Body of pancreas (tissue), 4 donors: ENCODE data around the gene ADAMTS16. TPM values are rescaled to one million over a fixed set of nuclear protein-coding genes. Genes with fewer than 3 reads are reported as not detected.

Experiments
- ATAC-seq: fragments of 150-250 bp; one replicate; pipeline ENCODE4 v1.9.1; 2016
- DNase-seq, 4 donors: peaks; one replicate each; pipeline ENCODE4 v3.0.0-alpha.2; 2019
- H3K27ac ChIP-seq, 4 donors: fragments of 200-600 bp; sonication (generic); 1 replicate in 3 of 4; 2 replicates in 1 of 4; pipeline versions ENCODE4 v1.5.1 to v1.6.1; 2016 to 2019; ENCODE audit warnings: mild to moderate bottlenecking in 1 of 4, mixed read lengths in 1 of 4, moderate library complexity in 1 of 4
- H3K27me3 ChIP-seq, 2 donors: fragments of 200-600 bp; sonication (generic); one replicate each; pipeline ENCODE4 v1.6.0; 2016; ENCODE audit warnings: mild to moderate bottlenecking in 1 of 2
- H3K36me3 ChIP-seq, 2 donors: fragments of 200-600 bp; sonication (generic); replicated peaks in 1 of 2; 2 replicates each; pipeline ENCODE4 v1.5.1; 2016; ENCODE audit warnings: low read depth in 2 of 2; ENCODE audit not compliant: insufficient read depth in 1 of 2
- H3K4me1 ChIP-seq: fragments of 200-600 bp; sonication (generic); one replicate; pipeline ENCODE4 v1.6.0; 2016
- H3K4me3 ChIP-seq, 2 donors: fragments of 200-600 bp; sonication (generic); 1 replicate in 1 of 2; 2 replicates in 1 of 2; pipeline ENCODE4 v1.5.1; 2016 to 2019
- H3K9me3 ChIP-seq, 3 donors: fragments of 200-600 bp; sonication (generic); 1 replicate in 2 of 3; 2 replicates in 1 of 3; pipeline ENCODE4 v1.5.1; 2016
- CTCF ChIP-seq, 7 experiments: fragments of 450-650 bp in 4 of 7; fragments of 200-600 bp in 3 of 7; sonication (generic) in 3 of 7; IDR thresholded peaks; one replicate each; pipeline ENCODE4 v1.5.1; 2016 to 2019; ENCODE audit warnings: antibody characterized with exemption in 7 of 7
- POLR2A ChIP-seq, 3 donors: fragments of 450-650 bp; IDR thresholded peaks; one replicate each; pipeline ENCODE4 v1.6.1; 2016; ENCODE audit warnings: antibody characterized with exemption in 3 of 3, mild to moderate bottlenecking in 2 of 3
- WGBS, 2 donors: methylation state at CpG; one replicate each; pipeline ENCODE4 v1.1.5; 2017; 5-methylcytosine and 5-hydroxymethylcytosine counted together
- intact Hi-C: fragments of 100-400 bp; cut with DNase I; formaldehyde crosslinking; loops from one replicate; pipeline ENCODE4 v1.15.1; 2023
- total RNA-seq, 2 donors: library from RNA; depleted of rRNA; stranded (reverse); fragments of >200 nt; gene quantifications; one replicate each; pipeline ENCODE4 v1.1.0, GENCODE V29; 2016

Gene ADAMTS16
- total RNA-seq, 2 donors from 2014 or later = 1.8 to 5.6 TPM

GRCh38 chr5:5353681-5354080 is 213.6 kb downstream of the ADAMTS16 start:
- Histone ChIP-seq H3K4me3 (no peak overlapping the region), H3K36me3 (no peaks in the 10 kb centered on the region), H3K4me1 (no peaks in the 10 kb centered on the region), H3K27ac (no peak overlapping the region), H3K9me3 (no peaks in the 10 kb centered on the region), H3K27me3 (no peaks in the 10 kb centered on the region)
- TF ChIP-seq POLR2A (IDR thresholded peaks at IDR 0.05) (no peak), CTCF (IDR thresholded peaks at IDR 0.05) (no peak)
- ATAC-seq (no peak), DNase-seq (no peak)
- WGBS, 2 donors = 69 to 81% methylated on average over 10 of the region's 10 CpGs
- intact Hi-C loops = no loop called here

GRCh38 chr5:5356765-5357164 is 216.6 kb downstream of the ADAMTS16 start:
- ATAC-seq (no peak), DNase-seq (no peak)
- no peaks in the 10 kb centered on the region for H3K4me1 ChIP-seq
- H3K9me3 ChIP-seq = no peaks in the 10 kb centered on the region
- TF ChIP-seq CTCF (IDR thresholded peaks at IDR 0.05) (no peak), POLR2A (IDR thresholded peaks at IDR 0.05) (no peak)
- H3K36me3 ChIP-seq = no peaks in the 10 kb centered on the region
- intact Hi-C loops = no loop called here
- H3K27me3 ChIP-seq = no peaks in the 10 kb centered on the region
- H3K27ac ChIP-seq = no peak overlapping the region
- H3K4me3 ChIP-seq = no peak overlapping the region

GRCh38 chr5:5359618-5360017 is 219.5 kb downstream of the ADAMTS16 start:
- Histone ChIP-seq H3K36me3 (no peaks in the 10 kb centered on the region), H3K27ac (no peak overlapping the region), H3K4me3 (no peak overlapping the region), H3K9me3 (no peaks in the 10 kb centered on the region), H3K27me3 (no peaks in the 10 kb centered on the region), H3K4me1 (no peaks in the 10 kb centered on the region)
- TF ChIP-seq POLR2A (IDR thresholded peaks at IDR 0.05) (no peak), CTCF (IDR thresholded peaks at IDR 0.05) (no peak)
- ATAC-seq (no peak), DNase-seq (no peak)
- 70 to 79% methylated on average over 9 of the region's 9 CpGs for WGBS, 2 donors
- intact Hi-C loops = no loop called here

- ATAC-seq (no peak), DNase-seq (no peak)
- Histone ChIP-seq H3K9me3 (no peaks in the 10 kb centered on the region), H3K4me3 (no peak overlapping the region), H3K27ac (no peak overlapping the region), H3K4me1 (no peaks in the 10 kb centered on the region), H3K27me3 (no peaks in the 10 kb centered on the region), H3K36me3 (no peaks in the 10 kb centered on the region)
- WGBS, 2 donors = 88 to 91% methylated on average over 8 of the region's 8 CpGs
- TF ChIP-seq POLR2A (IDR thresholded peaks at IDR 0.05) (no peak), CTCF (IDR thresholded peaks at IDR 0.05) (no peak)
- intact Hi-C loops = no loop called here
These were observed 220.3 kb downstream of the ADAMTS16 start for GRCh38 chr5:5360363-5360940.

- Histone ChIP-seq H3K4me1 (no peaks in the 10 kb centered on the region), H3K36me3 (no peaks in the 10 kb centered on the region), H3K27ac (no peak overlapping the region), H3K4me3 (no peak overlapping the region), H3K27me3 (no peaks in the 10 kb centered on the region), H3K9me3 (no peaks in the 10 kb centered on the region)
- DNase-seq (no peak), ATAC-seq (no peak)
- intact Hi-C loops = no loop called here
- WGBS, 2 donors = 58 to 63% methylated on average over 10 of the region's 10 CpGs
- TF ChIP-seq CTCF (IDR thresholded peaks at IDR 0.05) = no peak
- TF ChIP-seq POLR2A (IDR thresholded peaks at IDR 0.05) = no peak
These were observed 220.9 kb downstream of the ADAMTS16 start for GRCh38 chr5:5360941-5361520.
